ENCODE results near the gene IP6K2.
"Not testable (repeated sequence)": the region's sequence is repeated elsewhere in the genome, so short reads cannot be mapped to it uniquely, and the experiment has no call there.

Gene IP6K2

GRCh38 chr3:48750856-48751255 is 33.8 kb upstream of the IP6K2 start:
- Histone ChIP-seq H3K27ac (no peak overlapping the region), H3K4me3 (no peak overlapping the region)
- DNase-seq (ENCODE audit: low spot score) = no peak
- no peak for TF ChIP-seq CTCF (IDR thresholded peaks at IDR 0.05)

GRCh38 chr3:48748754-48749153 is 31.7 kb upstream of the IP6K2 start:
- TF ChIP-seq CTCF (IDR thresholded peaks at IDR 0.05) = no peak
- Histone ChIP-seq H3K27ac (no peak overlapping the region), H3K4me3 (no peak overlapping the region)
- DNase-seq (ENCODE audit: low spot score) = no peak

- DNase-seq (ENCODE audit: low spot score) = no peak
- Histone ChIP-seq H3K4me3 (no peak overlapping the region), H3K27ac (peak overlapping the region in 1 of 2 donors; percentile 58)
- no peak for TF ChIP-seq CTCF (IDR thresholded peaks at IDR 0.05)
These were observed 30.7 kb upstream of the IP6K2 start for GRCh38 chr3:48747706-48748105.

- H3K27ac ChIP-seq = peak overlapping the region in 1 of 2 donors; percentile 58
- no peak for DNase-seq (ENCODE audit: low spot score)
- no peak for TF ChIP-seq CTCF (IDR thresholded peaks at IDR 0.05)
- H3K4me3 ChIP-seq = no peak overlapping the region
These were observed 30.1 kb upstream of the IP6K2 start for GRCh38 chr3:48747015-48747615.

- no peak for TF ChIP-seq CTCF (IDR thresholded peaks at IDR 0.05)
- H3K4me3 ChIP-seq = no peak overlapping the region
- H3K27ac ChIP-seq = no peak overlapping the region
- DNase-seq (ENCODE audit: low spot score) = no peak
These were observed 26.8 kb upstream of the IP6K2 start for GRCh38 chr3:48743773-48744172.

- DNase-seq (ENCODE audit: low spot score); H3K4me3 ChIP-seq: not testable (repeated sequence)
- peak overlapping the region in 1 of 2 donors; percentile 83 for H3K27ac ChIP-seq
These were observed 24.2 kb upstream of the IP6K2 start for GRCh38 chr3:48741226-48741625.

GRCh38 chr3:48739955-48740823 is 23.2 kb upstream of the IP6K2 start:
- Histone ChIP-seq H3K4me3 (peak overlapping the region; percentile 26), H3K27ac (peak overlapping the region; percentile 78 to 83)
- TF ChIP-seq CTCF (IDR thresholded peaks at IDR 0.05) = peak; percentile 86
- peak; percentile 94 for DNase-seq (ENCODE audit: low spot score)
